Body of pancreas (tissue), 4 donors: ENCODE measurements around the gene SGO2. TPM values are rescaled to one million over a fixed set of nuclear protein-coding genes. Genes with fewer than 3 reads are reported as not detected.

Experiments used
- ATAC-seq: fragments of 150-250 bp; one replicate; pipeline ENCODE4 v1.9.1; 2016
- DNase-seq, 4 donors: peaks; one replicate each; pipeline ENCODE4 v3.0.0-alpha.2; 2019
- H3K27ac ChIP-seq, 4 donors: fragments of 200-600 bp; sonication (generic); 1 replicate in 3 of 4; 2 replicates in 1 of 4; pipeline versions ENCODE4 v1.5.1 to v1.6.1; 2016 to 2019; ENCODE audit warnings: mild to moderate bottlenecking in 1 of 4, mixed read lengths in 1 of 4, moderate library complexity in 1 of 4
- H3K27me3 ChIP-seq, 2 donors: fragments of 200-600 bp; sonication (generic); one replicate each; pipeline ENCODE4 v1.6.0; 2016; ENCODE audit warnings: mild to moderate bottlenecking in 1 of 2
- H3K36me3 ChIP-seq, 2 donors: fragments of 200-600 bp; sonication (generic); replicated peaks in 1 of 2; 2 replicates each; pipeline ENCODE4 v1.5.1; 2016; ENCODE audit warnings: low read depth in 2 of 2; ENCODE audit not compliant: insufficient read depth in 1 of 2
- H3K4me1 ChIP-seq: fragments of 200-600 bp; sonication (generic); one replicate; pipeline ENCODE4 v1.6.0; 2016
- H3K4me3 ChIP-seq, 2 donors: fragments of 200-600 bp; sonication (generic); 1 replicate in 1 of 2; 2 replicates in 1 of 2; pipeline ENCODE4 v1.5.1; 2016 to 2019
- H3K9me3 ChIP-seq, 3 donors: fragments of 200-600 bp; sonication (generic); 1 replicate in 2 of 3; 2 replicates in 1 of 3; pipeline ENCODE4 v1.5.1; 2016
- POLR2A ChIP-seq, 3 donors: fragments of 450-650 bp; IDR thresholded peaks; one replicate each; pipeline ENCODE4 v1.6.1; 2016; ENCODE audit warnings: antibody characterized with exemption in 3 of 3, mild to moderate bottlenecking in 2 of 3
- WGBS, 2 donors: methylation state at CpG; one replicate each; pipeline ENCODE4 v1.1.5; 2017; 5-methylcytosine and 5-hydroxymethylcytosine counted together
- intact Hi-C: fragments of 100-400 bp; cut with DNase I; formaldehyde crosslinking; loops from one replicate; pipeline ENCODE4 v1.15.1; 2023
- total RNA-seq, 2 donors: library from RNA; depleted of rRNA; stranded (reverse); fragments of >200 nt; gene quantifications; one replicate each; pipeline ENCODE4 v1.1.0, GENCODE V29; 2016
- TF ChIP-seq, protein P1 (sequence below), 7 experiments: fragments of 450-650 bp in 4 of 7; fragments of 200-600 bp in 3 of 7; sonication (generic) in 3 of 7; IDR thresholded peaks; one replicate each; pipeline ENCODE4 v1.5.1; 2016 to 2019; ENCODE audit warnings: antibody characterized with exemption in 7 of 7

Gene SGO2
- total RNA-seq, 2 donors from 2014 or later: 1.6 to 2.3 TPM

DNA sequence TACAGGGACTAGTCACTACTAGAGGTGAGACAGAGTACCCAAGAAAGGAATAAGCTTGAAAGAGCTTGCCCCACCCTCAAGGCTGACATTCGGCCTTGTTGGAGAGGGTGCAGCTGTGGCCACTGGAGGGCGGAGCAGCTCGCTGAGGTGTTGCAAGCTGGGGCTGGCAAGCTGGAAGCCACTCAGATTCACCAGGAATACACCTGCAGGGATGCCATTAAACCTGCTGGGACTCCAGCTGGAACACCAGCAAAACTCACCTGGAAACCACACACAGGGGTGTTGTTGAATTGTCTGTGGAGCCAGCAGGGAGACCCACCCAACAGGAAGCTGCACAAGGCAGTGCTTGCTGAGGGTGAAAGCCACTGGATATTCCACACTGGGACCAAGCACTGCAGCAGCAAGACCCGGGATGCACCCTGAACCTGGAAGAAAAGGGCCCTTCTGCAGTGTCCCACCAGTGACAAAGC lies 42.2 kb upstream of the SGO2 start:
- peak; percentile 72 for ATAC-seq
- TF ChIP-seq, protein P1, sequence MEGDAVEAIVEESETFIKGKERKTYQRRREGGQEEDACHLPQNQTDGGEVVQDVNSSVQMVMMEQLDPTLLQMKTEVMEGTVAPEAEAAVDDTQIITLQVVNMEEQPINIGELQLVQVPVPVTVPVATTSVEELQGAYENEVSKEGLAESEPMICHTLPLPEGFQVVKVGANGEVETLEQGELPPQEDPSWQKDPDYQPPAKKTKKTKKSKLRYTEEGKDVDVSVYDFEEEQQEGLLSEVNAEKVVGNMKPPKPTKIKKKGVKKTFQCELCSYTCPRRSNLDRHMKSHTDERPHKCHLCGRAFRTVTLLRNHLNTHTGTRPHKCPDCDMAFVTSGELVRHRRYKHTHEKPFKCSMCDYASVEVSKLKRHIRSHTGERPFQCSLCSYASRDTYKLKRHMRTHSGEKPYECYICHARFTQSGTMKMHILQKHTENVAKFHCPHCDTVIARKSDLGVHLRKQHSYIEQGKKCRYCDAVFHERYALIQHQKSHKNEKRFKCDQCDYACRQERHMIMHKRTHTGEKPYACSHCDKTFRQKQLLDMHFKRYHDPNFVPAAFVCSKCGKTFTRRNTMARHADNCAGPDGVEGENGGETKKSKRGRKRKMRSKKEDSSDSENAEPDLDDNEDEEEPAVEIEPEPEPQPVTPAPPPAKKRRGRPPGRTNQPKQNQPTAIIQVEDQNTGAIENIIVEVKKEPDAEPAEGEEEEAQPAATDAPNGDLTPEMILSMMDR (IDR thresholded peaks at IDR 0.05): peak; percentile 48 to 75 (median 60)
- TF ChIP-seq POLR2A (IDR thresholded peaks at IDR 0.05): no peak
- intact Hi-C loops: no loop called here
- Histone ChIP-seq H3K4me3 (no peak overlapping the region), H3K9me3 (no peaks in the 10 kb centered on the region), H3K27ac (peak overlapping the region in 2 of 4 donors; percentile 17 to 32), H3K27me3 (no peaks in the 10 kb centered on the region), H3K36me3 (no peaks in the 10 kb centered on the region), H3K4me1 (peaks cover 24% of the 10 kb centered on the region)
- WGBS, 2 donors: 16 to 23% methylated on average over 4 of the region's 4 CpGs
- peak; percentile 73 to 85 (median 76) for DNase-seq

DNA sequence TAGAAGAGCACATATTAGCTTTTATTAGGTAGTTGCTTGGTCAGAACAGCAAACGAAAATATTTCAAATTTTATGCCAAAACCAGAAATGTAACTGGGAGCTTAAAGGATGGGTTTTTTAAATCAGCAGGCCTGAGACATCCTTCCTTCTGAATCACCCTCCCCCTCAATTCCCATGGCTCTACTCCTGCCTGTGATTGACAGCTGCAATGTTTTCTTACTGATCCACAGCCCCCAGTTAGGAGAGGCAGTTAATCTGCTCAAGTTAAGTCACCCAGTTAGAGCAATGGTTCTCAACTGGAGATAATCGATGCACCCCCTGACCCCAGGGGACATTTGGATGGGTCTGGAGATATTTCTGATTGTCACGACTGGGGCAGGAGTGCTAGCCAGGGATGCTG lies 41.1 kb upstream of the SGO2 start:
- WGBS, 2 donors: 60 to 61% methylated on average over 3 of the region's 3 CpGs
- H3K36me3 ChIP-seq: peaks cover 0 to 4% of the 10 kb centered on the region in 2 donors
- no peaks in the 10 kb centered on the region for H3K27me3 ChIP-seq
- DNase-seq: no peak
- H3K4me3 ChIP-seq: no peak overlapping the region
- no peak overlapping the region for H3K27ac ChIP-seq
- TF ChIP-seq, protein P1 (IDR thresholded peaks at IDR 0.05): no peak
- TF ChIP-seq POLR2A (IDR thresholded peaks at IDR 0.05): no peak
- no peaks in the 10 kb centered on the region for H3K9me3 ChIP-seq
- ATAC-seq: no peak
- intact Hi-C loops: no loop called here
- H3K4me1 ChIP-seq: peaks cover 24% of the 10 kb centered on the region

DNA sequence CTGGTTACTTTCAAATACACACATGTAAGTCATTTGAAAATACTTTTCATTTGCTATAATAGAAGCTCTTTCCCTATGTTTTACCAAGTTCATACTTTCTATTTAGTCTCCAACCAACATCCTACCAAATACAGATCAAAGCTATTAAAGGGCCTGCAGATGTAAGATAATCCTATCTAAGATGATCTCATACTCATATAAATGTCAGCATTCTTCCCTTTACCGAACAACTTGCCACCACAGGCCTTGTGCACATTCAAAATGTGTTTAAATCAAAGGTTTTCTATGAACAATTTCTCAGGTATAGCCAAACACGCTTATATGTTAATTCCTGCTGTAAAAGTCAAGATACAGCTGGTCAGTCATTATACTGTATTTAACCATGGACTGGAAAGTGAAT lies 39.5 kb upstream of the SGO2 start:
- intact Hi-C loops: no loop called here
- Histone ChIP-seq H3K9me3 (no peaks in the 10 kb centered on the region), H3K27me3 (no peaks in the 10 kb centered on the region), H3K4me3 (no peak overlapping the region), H3K36me3 (peaks cover 0 to 14% of the 10 kb centered on the region in 2 donors), H3K27ac (no peak overlapping the region), H3K4me1 (peaks cover 23% of the 10 kb centered on the region)
- DNase-seq (no peak), ATAC-seq (no peak)
- TF ChIP-seq POLR2A (IDR thresholded peaks at IDR 0.05): no peak
- TF ChIP-seq, protein P1 (IDR thresholded peaks at IDR 0.05): no peak
- 71 to 72% methylated on average over 2 of the region's 2 CpGs for WGBS, 2 donors

DNA sequence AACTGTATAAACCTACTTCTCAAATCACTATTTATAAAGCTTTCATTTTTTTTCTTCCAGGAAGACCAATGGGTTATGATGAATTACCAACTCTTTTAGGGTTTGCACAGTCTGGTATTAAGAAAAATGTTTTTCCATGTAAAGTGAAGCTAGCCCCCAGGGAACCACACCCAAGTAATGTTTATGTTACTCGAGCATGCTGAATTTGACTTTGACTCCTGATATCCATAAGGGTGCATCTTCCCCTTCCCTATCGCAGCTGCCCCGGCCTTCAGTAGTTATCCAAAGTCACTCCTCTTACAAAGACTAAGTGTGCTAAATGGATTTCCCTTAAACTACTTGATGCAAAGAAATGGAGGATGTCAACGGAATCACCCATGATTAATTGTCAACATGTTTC lies 37.8 kb upstream of the SGO2 start:
- no peak overlapping the region for H3K4me3 ChIP-seq
- WGBS, 2 donors: 82 to 89% methylated on average over 4 of the region's 4 CpGs
- intact Hi-C loops: no loop called here
- TF ChIP-seq POLR2A (IDR thresholded peaks at IDR 0.05): no peak
- no peaks in the 10 kb centered on the region for H3K9me3 ChIP-seq
- H3K27me3 ChIP-seq: no peaks in the 10 kb centered on the region
- H3K36me3 ChIP-seq: peaks cover 0 to 19% of the 10 kb centered on the region in 2 donors
- ATAC-seq: no peak
- peaks cover 9% of the 10 kb centered on the region for H3K4me1 ChIP-seq
- no peak for DNase-seq
- no peak overlapping the region for H3K27ac ChIP-seq

DNA sequence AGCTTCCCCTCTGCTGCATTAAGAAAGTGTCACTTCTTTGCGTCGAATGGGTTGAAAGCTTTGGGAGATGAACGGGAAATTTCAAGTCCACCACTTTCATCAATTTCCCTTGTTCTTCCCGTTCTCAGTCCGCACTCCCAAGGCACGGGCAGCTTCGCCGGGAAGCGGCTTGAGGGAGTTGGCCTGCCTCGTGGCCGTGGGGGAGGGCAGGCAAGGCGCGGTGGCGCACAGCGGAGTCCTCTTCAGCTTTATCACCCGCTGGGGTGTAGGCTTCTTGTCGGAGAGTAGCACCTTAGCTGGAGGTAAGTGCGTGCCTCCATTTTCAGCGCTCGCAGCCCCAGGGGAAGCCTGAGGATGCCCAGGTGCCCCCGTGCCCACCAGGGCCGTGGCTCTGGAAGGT lies 36.0 kb upstream of the SGO2 start:
- TF ChIP-seq POLR2A (IDR thresholded peaks at IDR 0.05): no peak
- TF ChIP-seq, protein P1 (IDR thresholded peaks at IDR 0.05): no peak
- 95% methylated on average over 20 to 22 of the region's 22 CpGs for WGBS, 2 donors
- no peaks in the 10 kb centered on the region for H3K4me1 ChIP-seq
- no peak overlapping the region for H3K4me3 ChIP-seq
- H3K9me3 ChIP-seq: no peaks in the 10 kb centered on the region
- peaks cover 0 to 21% of the 10 kb centered on the region in 2 donors for H3K36me3 ChIP-seq
- H3K27me3 ChIP-seq: no peaks in the 10 kb centered on the region
- ATAC-seq: no peak
- intact Hi-C loops: no loop called here
- no peak for DNase-seq
- H3K27ac ChIP-seq: no peak overlapping the region
